CD4-positive, alpha-beta T cell treated with Interleukin-10 for 1 hour (primary cell): ENCODE measurements around the gene BPIFB3.

Experiments used
- DNase-seq: peaks from one replicate; pipeline ENCODE4 v3.0.0-alpha.2; 2020

BPIFB3 gene

DNA sequence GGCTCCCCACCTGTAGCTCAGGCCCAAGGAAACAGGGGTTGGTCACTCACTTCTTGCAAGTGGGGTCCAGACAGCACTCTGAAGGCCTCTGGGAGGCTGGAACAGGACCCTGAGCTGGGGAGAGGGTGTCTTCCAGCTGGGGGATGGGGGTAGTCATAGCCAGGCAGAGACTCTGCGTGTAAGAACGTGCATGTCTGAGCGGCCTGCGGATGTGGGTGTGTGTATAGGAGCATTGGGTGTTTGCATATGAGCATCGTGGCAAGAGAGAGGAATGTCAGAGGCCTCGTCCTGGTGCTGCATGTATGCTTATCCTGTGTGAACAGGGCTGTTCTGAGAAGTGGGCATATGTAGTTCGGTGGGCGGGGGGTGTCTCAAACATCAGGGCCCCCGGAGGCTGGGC, 12.1 kb downstream of the BPIFB3 start:
- DNase-seq: no peak

DNA sequence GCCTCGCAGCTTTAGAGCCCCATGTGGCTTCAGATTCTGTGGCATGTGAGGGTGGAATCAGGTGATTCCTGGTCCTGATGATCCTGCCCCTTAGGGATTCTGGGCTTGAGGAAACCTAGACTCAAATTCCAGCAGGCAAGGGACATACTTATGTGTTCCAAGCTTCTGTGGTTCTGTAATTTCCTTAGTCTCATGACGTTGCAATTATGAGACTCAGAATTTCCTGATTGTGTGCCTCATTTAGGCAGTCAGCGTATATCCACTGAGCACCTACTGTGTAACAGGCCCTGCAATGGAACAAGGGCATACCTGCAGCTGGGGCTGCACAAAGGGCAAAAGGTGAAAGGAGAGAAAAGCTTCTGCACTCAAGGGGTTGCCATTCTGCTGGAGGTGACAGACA, 14.1 kb downstream of the BPIFB3 start:
- DNase-seq: no peak

DNA sequence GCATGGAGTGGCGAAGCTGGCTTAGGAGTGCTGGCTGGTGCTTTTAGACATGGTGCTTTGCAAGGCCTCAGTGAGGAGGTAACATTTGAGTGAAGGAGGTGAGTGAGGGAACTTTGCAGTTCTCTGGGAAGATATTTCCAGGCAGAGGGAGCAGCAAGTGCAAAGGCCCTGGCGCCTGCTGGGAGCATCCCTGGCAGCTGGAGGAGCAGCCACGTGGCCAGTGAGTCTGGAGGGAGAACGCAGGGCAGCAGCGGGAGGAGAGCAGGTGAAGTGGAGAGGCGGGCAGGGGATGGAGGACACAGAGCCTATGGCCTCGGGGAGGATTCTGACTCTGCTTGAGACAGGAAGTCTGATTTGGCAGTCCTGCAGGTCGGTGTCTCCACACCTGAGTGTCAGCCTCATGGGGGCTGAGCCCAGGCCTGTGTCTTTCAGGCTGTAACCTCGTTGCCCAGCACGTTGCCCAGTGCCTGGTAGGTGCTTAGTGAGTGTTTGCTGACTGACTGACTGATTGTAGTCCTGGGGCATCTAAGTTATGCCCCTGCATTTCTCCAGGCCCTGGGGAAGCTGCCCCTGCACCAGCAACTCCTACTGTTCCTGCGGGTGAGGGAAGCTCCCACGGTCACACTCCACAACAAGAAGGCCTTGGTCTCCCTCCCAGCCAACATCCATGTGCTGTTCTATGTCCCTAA, 14.7 kb downstream of the BPIFB3 start:
- no peak for DNase-seq

GRCh38 chr20:33069673-33070072, 16.0 kb downstream of the BPIFB3 start:
- DNase-seq: no peak

GRCh38 chr20:33070111-33071053, 16.7 kb downstream of the BPIFB3 start:
- no peak for DNase-seq

DNA sequence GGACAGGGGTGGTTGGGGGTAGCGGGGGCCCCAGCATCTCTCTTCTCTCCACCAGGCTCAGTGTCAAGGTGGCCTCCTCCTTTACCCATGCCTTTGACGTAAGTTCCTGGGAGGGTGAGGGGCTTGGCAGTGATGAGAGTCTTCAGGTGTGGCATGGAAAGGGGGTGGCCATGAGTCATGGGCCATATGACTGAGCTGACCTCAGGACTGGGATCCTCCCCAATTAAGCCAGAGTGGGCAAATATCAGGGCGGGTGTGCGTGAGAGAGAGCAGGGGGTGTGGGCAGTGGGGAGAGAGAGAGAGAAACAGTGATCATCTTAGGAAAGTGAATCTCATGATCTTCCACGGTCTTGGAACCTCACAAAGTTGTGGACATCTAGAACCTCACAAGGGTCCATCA, 17.5 kb downstream of the BPIFB3 start:
- no peak for DNase-seq

DNA sequence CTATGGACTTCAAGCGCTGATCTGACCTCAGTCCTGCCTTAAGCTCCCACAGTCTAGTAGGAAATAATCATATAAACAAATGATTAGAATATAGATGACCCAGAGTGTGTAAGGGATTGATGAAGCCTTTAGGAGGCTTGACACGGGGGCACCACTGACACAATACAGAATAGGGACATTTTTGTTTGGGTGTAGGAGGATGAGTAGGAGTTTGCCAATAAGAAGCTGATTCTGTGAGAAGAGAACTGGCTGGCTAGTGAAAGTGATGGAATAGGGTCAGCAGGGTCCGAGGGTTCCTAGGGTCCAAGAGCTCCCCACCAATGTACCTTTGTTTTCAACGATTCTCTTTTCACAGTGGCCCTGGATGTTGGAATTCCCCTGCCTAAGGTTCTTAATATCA, 18.7 kb downstream of the BPIFB3 start:
- DNase-seq: no peak

- no peak for DNase-seq
Measured at GRCh38 chr20:33072813-33073212, 19.1 kb downstream of the BPIFB3 start.

DNA sequence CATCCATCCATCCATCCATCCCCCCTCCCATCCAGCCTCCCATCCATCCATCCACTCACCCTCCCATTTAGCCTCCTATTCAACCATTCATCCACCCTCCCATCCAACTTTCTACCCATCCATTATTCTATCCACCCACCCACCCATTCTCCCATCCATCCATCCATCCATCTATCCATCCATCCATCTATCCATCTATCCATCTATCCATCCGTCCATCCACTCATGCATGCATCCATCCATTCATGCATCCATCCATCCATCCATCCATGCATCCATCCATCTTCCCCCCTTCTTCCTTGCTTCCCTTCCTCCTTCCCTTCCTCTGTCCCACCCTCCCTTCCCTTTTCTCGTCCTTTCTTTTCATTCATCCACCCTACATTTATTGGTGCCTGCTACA, 21.0 kb downstream of the BPIFB3 start:
- DNase-seq: no peak

GRCh38 chr20:33075281-33075680, 21.6 kb downstream of the BPIFB3 start:
- no peak for DNase-seq

DNA sequence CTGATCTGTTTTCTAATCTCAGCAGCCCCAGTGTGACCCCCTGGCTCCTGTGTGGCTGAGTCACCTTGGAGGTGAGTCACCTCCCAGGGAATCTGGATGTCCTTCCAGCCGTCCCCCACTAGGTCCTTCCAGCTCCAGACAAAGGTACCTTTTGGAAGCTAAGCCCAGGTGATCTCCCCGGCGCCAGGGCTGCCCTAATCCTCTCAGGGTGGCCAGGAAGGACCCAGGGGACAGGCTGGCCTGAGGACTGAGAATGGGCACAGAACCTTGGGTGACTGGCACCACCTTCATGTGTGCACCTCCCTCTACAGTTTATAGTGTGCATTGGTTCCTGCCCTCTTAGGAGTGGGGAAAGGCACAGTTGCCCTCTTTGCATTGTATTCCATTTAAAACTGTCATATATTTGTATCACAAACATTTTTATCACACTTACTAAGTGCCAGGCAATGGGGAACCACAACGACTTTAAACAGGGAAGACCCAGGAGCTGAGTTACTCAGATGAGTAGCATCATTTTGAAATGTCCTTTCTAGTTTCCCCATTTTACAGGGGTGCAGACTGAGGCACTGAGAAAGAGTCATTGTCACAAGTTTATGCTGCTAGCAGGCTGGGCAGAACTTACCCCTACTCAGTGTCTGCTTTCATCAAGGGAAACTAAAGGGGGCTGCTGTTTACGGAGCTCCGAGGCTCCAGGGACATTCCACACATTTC, 23.1 kb downstream of the BPIFB3 start:
- peak; percentile 44 for DNase-seq

DNA sequence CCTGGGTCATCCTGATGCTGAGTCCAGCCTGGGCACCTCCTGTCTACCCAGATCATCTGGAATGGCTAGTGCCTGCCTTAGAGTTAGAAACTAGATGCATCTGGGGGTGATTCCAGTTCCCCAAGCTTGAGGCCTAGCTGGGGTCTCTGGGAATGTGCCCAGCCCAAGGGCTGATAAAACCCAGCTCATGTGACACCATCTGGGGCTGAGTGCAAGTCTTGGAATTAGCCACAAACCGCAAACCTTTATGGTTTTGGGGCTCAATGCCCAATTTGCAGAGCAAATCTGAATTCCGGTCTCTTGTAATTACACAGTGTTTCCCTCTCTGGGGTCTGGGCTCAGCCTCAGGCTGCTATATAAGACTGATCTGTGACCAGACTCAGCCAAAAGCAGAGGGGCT, 25.6 kb downstream of the BPIFB3 start, which contains the start of gene BPIFB4:
Gene BPIFB4 (plus strand): TSS at position 385 of the 400 bp plus-strand sequence. CDS start 1,884 bp downstream, outside the sequence.
- DNase-seq: no peak

- no peak for DNase-seq
Measured at GRCh38 chr20:33081411-33082154, 27.9 kb downstream of the BPIFB3 start.

GRCh38 chr20:33082546-33082945, 28.8 kb downstream of the BPIFB3 start:
- DNase-seq: no peak

DNA sequence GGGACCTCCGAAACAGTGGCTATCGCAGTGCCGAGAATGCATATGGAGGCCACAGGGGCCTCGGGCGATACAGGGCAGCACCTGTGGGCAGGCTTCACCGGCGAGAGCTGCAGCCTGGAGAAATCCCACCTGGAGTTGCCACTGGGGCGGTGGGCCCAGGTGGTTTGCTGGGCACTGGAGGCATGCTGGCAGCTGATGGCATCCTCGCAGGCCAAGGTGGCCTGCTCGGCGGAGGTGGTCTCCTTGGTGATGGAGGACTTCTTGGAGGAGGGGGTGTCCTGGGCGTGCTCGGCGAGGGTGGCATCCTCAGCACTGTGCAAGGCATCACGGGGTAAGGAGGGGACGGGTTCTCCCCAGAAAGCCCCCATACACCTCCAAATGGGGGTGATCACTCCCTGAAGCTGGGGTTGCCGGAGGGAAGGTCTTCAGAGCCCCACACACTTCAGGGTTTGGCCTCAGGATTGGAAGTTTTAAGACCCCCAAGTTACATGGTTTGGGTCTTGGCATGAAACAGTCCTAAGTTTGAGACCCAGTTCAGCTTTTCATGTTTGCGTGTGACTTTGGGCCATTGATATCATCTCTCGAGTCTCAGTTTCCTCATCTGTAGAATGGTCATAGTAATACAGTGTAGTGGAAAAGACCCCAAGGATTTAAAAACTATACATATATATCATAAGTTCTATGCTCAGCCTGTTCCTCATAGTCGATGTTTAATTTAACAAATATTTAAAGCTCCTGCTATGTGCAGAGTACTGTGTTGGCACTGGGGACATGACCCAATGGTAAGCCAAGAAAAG, 30.0 kb downstream of the BPIFB3 start:
- no peak for DNase-seq

DNA sequence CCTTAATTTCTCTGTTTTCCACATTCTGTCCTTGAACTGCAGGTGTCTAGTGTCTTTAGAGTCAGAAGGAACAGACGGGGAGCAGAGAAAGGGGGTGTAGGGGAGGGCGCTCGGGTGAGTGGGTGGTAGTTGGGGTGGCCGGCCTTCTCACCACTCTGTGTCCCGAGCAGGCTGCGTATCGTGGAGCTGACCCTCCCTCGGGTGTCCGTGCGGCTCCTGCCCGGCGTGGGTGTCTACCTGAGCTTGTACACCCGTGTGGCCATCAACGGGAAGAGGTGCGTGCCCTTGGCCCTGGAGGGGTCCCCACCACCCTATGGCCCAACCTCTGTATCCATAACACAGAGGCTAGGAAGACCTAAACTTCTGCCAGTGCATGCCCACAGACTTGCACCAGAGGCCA, 31.0 kb downstream of the BPIFB3 start:
- DNase-seq: no peak

- DNase-seq: no peak
Measured at GRCh38 chr20:33086052-33086722, 32.5 kb downstream of the BPIFB3 start.

GRCh38 chr20:33091147-33091546, 37.4 kb downstream of the BPIFB3 start:
- no peak for DNase-seq

DNA sequence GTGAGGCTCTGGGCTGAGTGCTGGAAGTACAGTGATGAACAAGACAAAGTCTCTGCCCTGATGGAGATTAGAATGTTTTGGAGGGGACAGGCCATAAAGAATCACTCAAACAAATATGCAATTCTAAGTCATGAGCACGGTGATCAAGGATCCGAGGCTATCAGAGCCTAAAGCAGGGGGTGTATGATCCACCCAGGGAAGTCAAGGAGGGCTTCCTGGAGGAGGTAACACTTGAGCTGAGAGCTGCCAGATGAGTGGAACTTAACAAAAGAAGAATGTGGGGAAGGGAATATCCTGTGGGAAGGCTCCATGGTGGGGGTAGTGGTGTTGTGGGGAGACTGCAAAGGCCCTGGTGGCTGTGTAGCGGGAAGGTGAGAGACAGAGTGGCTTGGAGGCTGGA, 38.0 kb downstream of the BPIFB3 start:
- no peak for DNase-seq

DNA sequence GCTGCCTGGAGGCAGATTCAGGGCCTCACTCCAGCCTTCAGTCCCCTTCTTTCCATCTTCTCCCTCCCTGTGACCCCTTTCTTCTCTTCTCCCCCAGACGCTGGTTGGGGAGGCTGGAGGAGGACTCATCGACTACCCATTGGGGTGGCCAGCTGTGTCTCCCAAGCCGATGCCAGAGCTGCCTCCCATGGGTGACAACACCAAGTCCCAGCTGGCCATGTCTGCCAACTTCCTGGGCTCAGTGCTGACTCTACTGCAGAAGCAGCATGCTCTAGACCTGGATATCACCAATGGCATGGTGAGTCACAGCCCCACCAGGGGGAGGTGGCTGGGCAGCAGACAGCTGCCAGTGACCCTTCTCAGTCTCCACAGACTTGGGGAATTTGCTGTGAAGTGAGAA, 38.7 kb downstream of the BPIFB3 start:
- no peak for DNase-seq

- DNase-seq: no peak
Measured at GRCh38 chr20:33093074-33093473, 39.4 kb downstream of the BPIFB3 start.
